Left renal cortex interstitium (tissue), 4 donors: ENCODE results near the gene ADAMTS2. TPM values are rescaled to one million over a fixed set of nuclear protein-coding genes. Genes with fewer than 3 reads are reported as not detected.

ENCODE experiments used
- DNase-seq, 4 donors: peaks; one replicate each; pipeline ENCODE4 v3.0.0-alpha.2; 2013; ENCODE audit warnings: low read depth in 4 of 4, low spot score in 2 of 4, missing footprints in 1 of 4
- polyA plus RNA-seq, 4 donors: library from polyadenylated mRNA; unstranded; fragments of 120-200 nt; gene quantifications; one replicate each; pipeline ENCODE4 v1.2.1, GENCODE V29; 2013; ENCODE audit not compliant: insufficient read length in 4 of 4

ADAMTS2 gene
- polyA plus RNA-seq, 4 donors = 11.5 to 15.9 (median 12.1) TPM

- no peak for DNase-seq
These were observed 174.7 kb downstream of the ADAMTS2 start for GRCh38 chr5:179170606-179171005.

- no peak for DNase-seq
These were observed 175.4 kb downstream of the ADAMTS2 start for GRCh38 chr5:179169836-179170235.

- no peak for DNase-seq
These were observed 176.6 kb downstream of the ADAMTS2 start for GRCh38 chr5:179168664-179169063.

DNA sequence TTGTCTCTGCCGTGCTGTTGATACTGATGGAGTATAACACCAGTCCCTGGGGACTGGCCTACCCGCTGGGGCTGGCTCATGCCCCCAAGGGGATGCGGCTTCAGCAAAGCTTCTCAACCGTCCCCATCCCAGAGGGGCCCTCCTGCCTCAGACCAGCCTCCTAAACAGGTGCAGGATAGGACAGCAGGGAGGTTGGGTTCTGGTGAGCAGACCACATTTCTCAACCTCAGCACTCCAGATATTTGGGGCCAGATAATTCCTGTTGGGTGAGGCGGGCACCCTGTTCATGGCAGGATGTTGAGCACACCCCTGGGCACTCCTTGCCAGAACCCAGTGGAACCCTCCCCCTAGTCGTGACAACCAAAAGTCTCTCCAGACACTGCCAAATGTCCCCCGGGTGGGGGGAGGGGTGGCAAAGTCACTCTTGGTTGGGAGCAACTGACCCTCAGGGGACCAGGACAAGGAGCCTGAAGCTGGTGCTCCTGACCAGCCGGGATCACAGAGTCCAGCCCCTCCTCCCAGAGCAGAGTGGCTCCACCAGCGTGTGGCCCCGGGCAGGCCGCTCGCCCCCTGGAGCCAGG, 177.3 kb downstream of the ADAMTS2 start:
- no peak for DNase-seq

DNA sequence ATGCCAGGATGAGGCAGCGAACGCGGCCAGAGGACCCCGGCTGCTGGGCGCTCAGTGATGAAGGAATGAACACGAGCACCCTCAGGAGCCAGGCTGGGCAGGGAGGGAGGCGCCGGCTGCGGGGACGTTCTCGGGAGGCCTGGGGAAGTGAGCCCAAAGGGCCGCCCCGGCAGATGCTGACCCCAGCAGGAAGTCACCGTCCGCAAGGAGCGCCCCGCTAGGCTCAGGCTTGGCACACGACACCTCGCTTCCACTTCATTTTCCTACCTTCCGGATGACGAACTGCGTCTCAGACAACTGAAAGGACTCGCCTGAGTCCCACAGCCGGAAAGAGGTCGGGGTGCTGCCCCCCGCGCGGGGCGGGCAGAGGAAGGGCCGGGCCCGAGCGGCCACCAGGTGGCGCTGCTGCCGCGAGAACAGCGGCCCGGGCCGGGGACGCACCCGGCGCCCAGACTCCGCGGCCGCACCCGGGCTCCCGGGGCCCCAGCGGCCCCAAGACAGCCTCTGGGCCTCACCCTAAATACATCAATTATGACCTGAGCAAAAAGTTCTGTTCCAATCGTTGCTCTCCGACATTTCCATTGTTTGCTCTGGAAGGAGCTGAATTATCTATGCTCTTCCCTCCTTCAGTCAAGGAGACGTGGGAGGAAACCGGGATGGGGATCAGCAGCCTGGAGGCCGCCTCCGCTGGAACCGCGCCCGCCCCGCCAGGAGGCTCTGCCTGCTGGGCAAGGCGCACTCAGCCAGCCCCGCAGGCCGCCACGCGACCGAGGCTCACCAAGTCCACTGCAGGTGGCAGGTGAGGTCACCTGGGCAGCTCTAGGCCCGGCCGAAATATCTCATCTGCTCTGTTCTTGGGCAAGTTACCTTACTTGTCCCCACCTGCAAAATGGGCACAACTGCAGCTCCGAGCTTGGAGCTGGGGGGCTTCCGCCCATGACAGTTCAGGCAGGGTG, 178.1 kb downstream of the ADAMTS2 start:
- peak; percentile 31 to 45 (median 42) for DNase-seq

- no peak for DNase-seq
These were observed 178.9 kb downstream of the ADAMTS2 start for GRCh38 chr5:179166171-179166885.

DNA sequence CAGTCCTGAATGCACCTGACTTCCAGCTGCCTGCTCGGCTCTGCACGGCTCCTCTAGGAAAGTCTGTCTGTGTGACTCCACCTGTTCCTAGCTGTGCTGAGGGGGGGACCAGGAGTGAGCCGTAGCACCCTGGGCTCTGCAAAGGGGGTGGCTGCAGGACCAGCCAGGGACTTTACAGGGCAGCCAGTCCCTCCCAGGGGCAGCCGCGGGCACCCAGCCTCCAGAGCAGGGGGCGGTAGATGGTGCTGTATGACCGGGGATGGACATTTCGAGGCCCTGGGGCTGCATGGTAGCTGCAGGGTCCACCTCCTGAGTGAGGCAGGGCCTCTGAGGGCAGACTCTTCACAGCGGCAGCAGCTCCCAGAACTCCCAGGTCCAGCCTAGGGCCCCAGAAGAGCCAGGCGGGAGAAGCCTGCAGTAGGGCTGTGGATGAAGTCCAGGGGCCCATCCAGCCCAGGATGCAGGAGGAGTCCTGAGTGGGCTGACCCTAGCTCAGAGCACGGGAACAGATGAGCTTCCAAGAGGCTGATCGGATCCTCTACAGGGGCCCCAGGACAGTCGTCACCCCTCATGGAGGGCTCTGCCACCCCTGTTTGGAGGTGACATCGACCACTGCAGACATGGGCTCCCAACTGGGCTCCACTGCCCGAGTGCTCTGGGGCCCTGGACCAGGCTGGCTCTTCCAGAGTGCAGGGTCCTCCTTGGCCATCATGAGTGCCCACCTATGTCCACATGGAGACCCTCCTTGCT, 179.7 kb downstream of the ADAMTS2 start:
- no peak for DNase-seq

DNA sequence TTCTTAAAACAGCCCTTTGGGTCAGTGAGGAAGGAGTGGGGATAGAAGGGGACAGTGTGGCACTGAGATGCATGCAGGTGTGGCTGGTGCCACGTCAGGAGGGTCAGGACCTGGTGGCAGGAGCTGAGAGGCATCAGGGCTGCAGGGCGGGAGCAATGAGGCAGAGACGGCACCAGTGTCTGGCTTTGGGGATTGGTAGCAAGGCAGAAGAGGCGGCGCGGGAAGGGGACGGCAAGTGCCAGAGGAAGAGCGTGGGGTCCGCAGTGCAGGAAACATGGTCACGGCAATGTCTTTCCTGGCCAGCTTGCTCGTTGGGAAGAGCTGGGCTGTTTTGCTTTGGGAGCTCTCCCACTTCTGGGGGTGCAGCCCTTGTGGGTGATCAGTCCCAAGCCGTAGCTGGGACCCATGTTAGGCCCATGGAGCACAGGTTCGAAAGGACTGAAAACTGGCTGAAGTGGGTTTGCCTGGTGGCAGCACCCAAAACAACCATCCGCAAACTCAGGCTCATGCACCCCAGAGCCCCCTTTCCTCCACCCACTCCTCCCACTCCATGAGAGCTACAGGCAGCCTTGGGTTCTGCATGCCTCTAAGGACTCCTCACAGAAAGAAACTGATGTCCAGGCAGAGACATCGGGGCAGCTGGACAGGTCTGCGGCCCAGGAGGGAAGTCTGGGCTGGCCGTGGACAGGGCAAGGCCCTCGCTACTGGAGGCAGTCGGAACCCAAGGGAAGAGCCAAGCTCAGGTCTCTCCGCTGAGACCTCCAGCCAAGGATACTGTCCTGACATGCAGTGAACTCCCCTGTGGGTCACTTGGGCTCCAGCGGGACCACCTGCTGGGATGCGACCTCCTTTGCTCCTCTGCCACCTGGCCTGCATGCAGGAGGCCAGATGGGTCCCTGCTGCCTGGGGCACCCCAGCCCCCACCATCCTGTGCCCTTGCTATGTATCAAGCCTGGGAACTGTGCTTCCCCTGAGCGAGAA, 180.6 kb downstream of the ADAMTS2 start:
- DNase-seq = no peak

DNA sequence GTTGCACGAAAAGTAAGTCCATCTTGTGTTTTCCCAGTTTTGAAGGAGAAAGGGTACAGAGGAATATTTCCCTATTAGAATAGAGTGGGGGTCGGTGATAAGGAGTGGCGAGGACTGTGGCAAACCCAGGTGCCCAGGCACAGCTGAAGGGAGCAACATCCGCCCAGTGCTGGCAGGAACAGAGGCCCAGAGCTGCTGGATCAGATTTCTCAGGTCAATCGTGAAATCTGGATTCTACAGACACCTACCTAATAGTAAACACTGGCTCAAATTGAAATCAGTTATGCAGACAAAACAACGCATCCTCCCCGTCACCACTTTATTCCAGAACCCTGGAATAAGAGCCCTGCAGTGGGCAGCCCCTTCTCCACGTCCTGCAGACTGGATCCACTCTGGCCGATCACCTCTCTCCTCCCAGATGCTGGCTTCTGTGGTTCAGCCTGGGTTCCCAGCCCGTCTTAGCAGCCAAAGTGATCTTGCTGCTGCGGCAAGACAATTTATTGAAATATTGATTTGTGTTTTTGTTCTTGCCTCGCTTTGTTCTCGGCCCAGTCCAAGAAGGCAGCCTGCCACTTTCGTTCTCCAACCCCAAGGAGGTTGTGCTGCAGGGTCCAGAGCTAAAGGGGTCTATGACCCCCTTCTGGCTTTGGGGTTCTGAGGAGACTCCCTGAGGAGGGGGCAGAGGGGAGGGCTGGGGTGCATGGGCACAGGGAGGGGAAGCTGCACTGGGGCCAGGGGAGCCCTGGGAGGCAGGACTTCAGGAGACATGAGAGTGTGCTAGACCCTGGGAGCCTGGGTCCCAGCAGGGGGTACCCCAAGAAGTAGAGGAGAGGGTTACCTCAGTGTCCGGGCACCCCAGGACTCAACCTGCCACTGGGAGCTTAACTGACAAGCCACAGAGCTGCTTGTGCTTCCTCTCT, 181.8 kb downstream of the ADAMTS2 start:
- DNase-seq = no peak

DNA sequence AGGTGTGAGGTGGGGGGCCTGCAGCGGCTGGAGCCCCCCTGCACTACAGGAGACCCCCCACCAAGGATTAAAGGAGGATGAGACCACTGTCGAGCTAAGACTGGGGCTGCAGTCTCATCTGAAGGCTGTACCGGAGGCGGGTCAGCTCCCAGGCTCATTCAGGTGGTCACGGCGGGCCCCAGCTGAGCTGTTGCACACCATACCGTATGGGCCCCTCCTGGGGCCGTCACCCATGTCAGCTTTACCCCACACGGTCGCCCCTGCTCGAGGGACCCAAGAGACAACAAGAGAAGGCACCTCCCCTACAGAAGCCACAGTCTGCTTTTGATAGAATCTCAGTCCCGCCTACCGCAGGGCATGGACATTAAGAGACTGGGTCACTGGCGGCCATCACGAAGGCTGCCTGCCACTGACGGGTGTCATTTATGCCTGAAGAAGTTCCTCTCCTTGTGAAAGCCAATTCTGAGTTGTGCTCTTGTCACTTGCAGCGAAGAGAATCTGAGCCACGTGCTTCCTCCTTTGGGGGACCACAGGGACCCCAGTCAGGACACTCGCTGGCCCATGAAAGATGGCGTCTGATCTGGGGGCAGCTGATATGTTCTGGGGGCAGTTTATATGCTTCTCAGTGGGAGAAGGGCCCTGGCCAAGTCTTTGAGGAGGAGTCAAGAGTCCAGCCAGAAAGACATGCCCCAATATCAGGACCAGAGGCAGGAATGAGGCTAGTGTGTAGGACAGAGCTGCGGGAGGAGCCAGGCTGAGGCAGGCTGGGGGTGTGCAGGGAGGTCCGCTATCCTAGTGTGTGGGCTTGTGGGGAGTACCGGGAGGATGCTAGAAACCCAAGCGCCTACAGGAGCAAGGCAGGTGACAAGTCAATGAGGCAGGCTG, 182.7 kb downstream of the ADAMTS2 start:
- no peak for DNase-seq

DNA sequence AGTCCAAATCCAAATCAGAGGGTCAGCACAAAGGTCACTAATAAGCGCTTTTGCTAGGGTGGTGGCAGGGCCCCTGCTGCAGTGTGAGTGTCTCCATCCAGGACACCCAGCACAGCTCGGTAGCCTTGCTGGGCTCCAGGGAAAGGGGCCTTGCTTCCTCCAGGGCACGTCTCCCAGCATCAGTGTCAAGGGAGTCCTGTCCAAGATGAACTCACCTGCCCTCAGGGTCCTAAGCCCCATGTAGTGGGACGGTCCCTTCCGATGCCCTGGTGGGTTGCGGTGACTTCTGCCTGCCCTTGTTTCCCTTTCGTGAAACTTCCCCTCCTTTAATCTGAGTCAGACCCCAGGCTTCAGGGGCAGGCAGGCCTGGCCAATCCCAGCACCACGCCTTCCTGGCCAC, 183.4 kb downstream of the ADAMTS2 start:
- no peak for DNase-seq

DNA sequence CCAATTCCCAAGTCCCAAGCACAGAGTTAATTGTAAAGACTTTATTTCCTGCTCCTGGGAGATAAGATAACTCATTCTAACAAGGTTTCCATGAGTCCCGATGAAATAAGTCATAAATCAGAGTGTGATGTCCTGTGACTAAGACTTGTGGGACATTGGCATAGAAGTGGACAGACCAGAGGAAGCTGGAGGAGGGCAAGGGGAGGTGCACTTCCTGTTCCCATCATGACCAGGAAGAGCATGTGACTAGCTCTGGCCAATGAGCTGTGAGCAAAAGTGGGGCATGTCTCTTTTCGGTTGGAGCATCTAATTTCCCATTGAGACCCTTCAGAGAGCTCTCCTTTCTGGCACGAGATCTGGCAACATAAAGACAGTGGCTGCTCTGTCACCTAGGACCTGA, 184.7 kb downstream of the ADAMTS2 start:
- no peak for DNase-seq

DNA sequence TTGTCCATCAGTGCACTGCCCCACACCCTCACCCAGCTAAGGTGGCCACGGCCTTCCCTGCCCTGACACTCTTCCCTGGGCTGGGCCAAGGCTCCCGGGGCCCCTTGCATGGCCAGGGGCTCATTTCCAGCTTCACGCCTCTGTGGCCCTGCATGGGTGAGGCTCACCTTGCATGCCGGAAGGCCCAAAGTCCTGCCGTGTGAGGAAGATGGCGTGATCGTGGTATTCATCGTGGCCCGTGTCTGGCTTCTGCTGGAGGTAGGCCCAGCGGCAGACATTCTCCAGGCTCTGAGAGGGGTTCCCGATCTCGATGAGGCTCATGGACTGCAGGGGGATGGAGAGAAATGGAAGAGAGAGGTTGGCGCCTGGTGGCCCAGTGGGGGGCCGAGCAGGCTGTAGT, 186.7 kb downstream of the ADAMTS2 start:
- no peak for DNase-seq

- DNase-seq = no peak
These were observed 190.0 kb downstream of the ADAMTS2 start for GRCh38 chr5:179154991-179155955.

- DNase-seq = no peak
These were observed 190.8 kb downstream of the ADAMTS2 start for GRCh38 chr5:179154346-179154990.

DNA sequence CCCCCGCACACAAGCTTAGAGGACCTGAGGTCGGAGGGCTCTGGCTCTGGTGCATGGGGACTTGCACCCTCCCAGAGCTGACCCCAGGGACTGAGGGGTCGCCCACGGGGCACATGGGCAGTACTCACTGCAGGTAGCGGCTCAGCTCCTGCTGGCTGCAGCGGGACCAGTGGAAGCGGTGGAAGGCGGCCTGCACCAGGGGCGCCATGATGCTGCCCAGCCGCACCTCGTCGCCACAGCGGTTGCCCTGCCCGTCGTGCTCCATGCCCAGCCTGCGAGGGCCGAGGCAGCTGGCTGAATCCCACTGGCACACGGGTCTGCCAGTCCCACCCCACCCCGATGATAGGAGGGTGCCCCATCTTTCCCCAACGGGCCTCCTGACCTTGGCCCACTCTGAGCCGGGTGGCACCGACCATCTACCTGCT, 191.3 kb downstream of the ADAMTS2 start:
- no peak for DNase-seq
